GM21381 (cell line): ENCODE results near the gene ENTREP3.

Experiments used
- ATAC-seq: cut with Tn5 transposase; IDR thresholded peaks from one replicate; pipeline ENCODE4 v1.9.1; 2021; ENCODE audit warnings: mild to moderate bottlenecking, moderate library complexity; ENCODE audit not compliant: unreplicated experiment

ENTREP3 gene

GRCh38 chr1:155278689-155279160 lies 23.4 kb upstream of the ENTREP3 start:
- ATAC-seq: no peak

GRCh38 chr1:155277902-155278688 lies 22.8 kb upstream of the ENTREP3 start:
- ATAC-seq: no peak

GRCh38 chr1:155277070-155277901 lies 22.0 kb upstream of the ENTREP3 start, which contains the start of gene HCN3:
HCN3 (plus strand) TSS chr1:155277463; CDS start chr1:155277591, 128 bp downstream.
- peak; percentile 64 for ATAC-seq

- peak; percentile 70 for ATAC-seq
These were observed 18.3 kb upstream of the ENTREP3 start, which contains the start of gene CLK2 for GRCh38 chr1:155273343-155274245. CLK2 (minus strand) TSS chr1:155273504; CDS start chr1:155270977, 2,527 bp downstream.

GRCh38 chr1:155272466-155273342 lies 17.4 kb upstream of the ENTREP3 start:
- ATAC-seq: peak; percentile 35

GRCh38 chr1:155269381-155269780 lies 14.1 kb upstream of the ENTREP3 start:
- no peak for ATAC-seq

GRCh38 chr1:155268630-155269029 lies 13.3 kb upstream of the ENTREP3 start:
- ATAC-seq: no peak

GRCh38 chr1:155267373-155267772 lies 12.1 kb upstream of the ENTREP3 start:
- ATAC-seq: no peak

- no peak for ATAC-seq
These were observed 11.3 kb upstream of the ENTREP3 start for GRCh38 chr1:155266553-155266952.

- no peak for ATAC-seq
These were observed 7.8 kb upstream of the ENTREP3 start for GRCh38 chr1:155263067-155263466.

- ATAC-seq: peak; percentile 89
These were observed 6.8 kb upstream of the ENTREP3 start, which contains the start of gene SCAMP3 for GRCh38 chr1:155261852-155262673. SCAMP3 (minus strand) TSS chr1:155262360; CDS start chr1:155262151, 209 bp downstream.

- ATAC-seq: peak; percentile 16
These were observed 6.2 kb upstream of the ENTREP3 start for GRCh38 chr1:155261493-155261851.

- ATAC-seq: no peak
These were observed 5.0 kb upstream of the ENTREP3 start for GRCh38 chr1:155260276-155260675.

- no peak for ATAC-seq
These were observed 972 bp upstream of the ENTREP3 start for GRCh38 chr1:155256058-155256852.

- no peak for ATAC-seq
These were observed 505 bp downstream of the ENTREP3 start for GRCh38 chr1:155254714-155255242.

- ATAC-seq: no peak
These were observed 1.0 kb downstream of the ENTREP3 start for GRCh38 chr1:155254228-155254713.

GRCh38 chr1:155253797-155254196 lies 1.5 kb downstream of the ENTREP3 start:
- ATAC-seq: no peak
